Sigmoid colon (tissue), 4 donors: ENCODE results near the gene ABCC8.

Experiments
- CTCF ChIP-seq, 4 experiments: fragments of 450-650 bp in 3 of 4; fragments of 200-600 bp in 1 of 4; IDR thresholded peaks; one replicate each; pipeline ENCODE4 v1.5.1; 2016 to 2019; ENCODE audit warnings: antibody characterized with exemption in 4 of 4, mild to moderate bottlenecking in 3 of 4, moderate library complexity in 2 of 4
- POLR2AphosphoS5 ChIP-seq, 4 donors: sonication (generic); formaldehyde crosslinking; IDR thresholded peaks; one replicate each; pipeline ENCODE4 v1.6.1; 2017; ENCODE audit warnings: antibody characterized with exemption in 4 of 4

DNA sequence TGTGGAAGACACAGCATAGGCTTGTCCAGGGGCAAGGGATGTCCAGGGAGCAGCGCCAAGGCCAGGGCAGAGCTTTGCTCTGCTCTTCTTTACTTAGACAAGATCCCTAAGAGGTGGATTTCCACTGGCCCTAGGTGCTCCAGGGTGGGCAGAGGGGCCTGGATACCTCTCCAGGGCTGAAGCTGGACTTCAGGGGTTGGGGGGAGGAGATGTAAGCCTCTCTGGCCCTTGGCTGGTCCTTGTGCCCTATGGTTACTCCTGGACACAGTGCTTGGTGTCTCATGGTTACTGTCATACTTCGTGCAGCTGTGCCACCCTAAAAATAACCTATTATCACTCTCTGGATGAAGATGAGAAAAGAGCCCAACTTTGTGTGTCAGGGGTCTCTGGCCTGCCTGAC lies 75.3 kb downstream of the ABCC8 start:
- TF ChIP-seq POLR2AphosphoS5 (IDR thresholded peaks at IDR 0.05) (no peak), CTCF (IDR thresholded peaks at IDR 0.05) (no peak)
